SK-N-SH treated with all-trans-retinoic acid at 6 μM for 48 hours (cell line): ENCODE measurements around the gene LMF1.
"Not testable (repeated sequence)": the region's sequence is repeated elsewhere in the genome, so short reads cannot be mapped to it uniquely, and the experiment has no call there.

ENCODE experiments used
- ATAC-seq: fragments of 200-7000 bp; cut with Tn5 transposase; 3 replicates; pipeline ENCODE4 v1.9.1; 2020; ENCODE audit warnings: mild to moderate bottlenecking, moderate library complexity
- ARNTL ChIP-seq: fragments of 450-650 bp; formaldehyde crosslinking; IDR thresholded peaks from 2 replicates; pipeline ENCODE4 v1.5.0; 2020; ENCODE audit warnings: low read depth, mild to moderate bottlenecking, moderate library complexity, borderline replicate concordance
- BACH2 ChIP-seq: fragments of 250-450 bp; sonication (Bioruptor Pico); IDR thresholded peaks from 2 replicates; pipeline ENCODE4 v1.9.0; 2021; ENCODE audit warnings: mild to moderate bottlenecking, borderline replicate concordance
- CSDC2 ChIP-seq: fragments of 250-450 bp; sonication (Bioruptor Pico); IDR thresholded peaks from 2 replicates; pipeline ENCODE4 v1.5.0; 2020; ENCODE audit warnings: mild to moderate bottlenecking, moderate library complexity
- ESRRG ChIP-seq: fragments of 250-450 bp; sonication (Bioruptor Pico); IDR thresholded peaks from 2 replicates; pipeline ENCODE4 v1.6.1; 2021; ENCODE audit warnings: mild to moderate bottlenecking
- GLIS3 ChIP-seq: fragments of 250-450 bp; sonication (Bioruptor Pico); IDR thresholded peaks from 2 replicates; pipeline ENCODE4 v1.5.0; 2020; ENCODE audit warnings: mild to moderate bottlenecking, moderate library complexity
- ISL1 ChIP-seq: fragments of 250-450 bp; sonication (Bioruptor Pico); IDR thresholded peaks from 2 replicates; pipeline ENCODE4 v2.1.2; 2022; ENCODE audit warnings: mild to moderate bottlenecking, moderate library complexity
- PATZ1 ChIP-seq: fragments of 250-450 bp; sonication (Bioruptor Pico); IDR thresholded peaks from 2 replicates; pipeline ENCODE4 v1.8.0; 2020; ENCODE audit warnings: mild to moderate bottlenecking, moderate library complexity, borderline replicate concordance
- PPARA ChIP-seq: fragments of 250-450 bp; sonication (Bioruptor Pico); IDR thresholded peaks from 2 replicates; pipeline ENCODE4 v1.5.0; 2020; ENCODE audit warnings: mild to moderate bottlenecking, borderline replicate concordance
- RARB ChIP-seq: fragments of 250-450 bp; sonication (Bioruptor Pico); IDR thresholded peaks from 2 replicates; pipeline ENCODE4 v1.8.0; 2021; ENCODE audit warnings: mild to moderate bottlenecking, moderate library complexity
- SNAI2 ChIP-seq: fragments of 250-450 bp; sonication (Bioruptor Pico); IDR thresholded peaks from 2 replicates; pipeline ENCODE4 v1.5.0; 2020; ENCODE audit warnings: mild to moderate bottlenecking, moderate library complexity
- TCF4 ChIP-seq: fragments of 250-450 bp; sonication (Bioruptor Pico); IDR thresholded peaks from 2 replicates; pipeline ENCODE4 v1.8.0; 2021; ENCODE audit warnings: mild to moderate bottlenecking, moderate library complexity, borderline replicate concordance
- TSHZ2 ChIP-seq: fragments of 250-450 bp; sonication (Bioruptor Pico); IDR thresholded peaks from 2 replicates; pipeline ENCODE4 v1.5.0; 2020; ENCODE audit warnings: mild to moderate bottlenecking, moderate library complexity
- ZC3H10 ChIP-seq: fragments of 250-450 bp; sonication (Bioruptor Pico); IDR thresholded peaks from 2 replicates; pipeline ENCODE4 v1.5.1; 2021; ENCODE audit warnings: mild to moderate bottlenecking, moderate library complexity
- ZFP3 ChIP-seq: fragments of 250-450 bp; sonication (Bioruptor Pico); IDR thresholded peaks from 2 replicates; pipeline ENCODE4 v1.5.0; 2020; ENCODE audit warnings: mild to moderate bottlenecking, moderate library complexity
- ZNF565 ChIP-seq: fragments of 450-650 bp; formaldehyde crosslinking; conservative IDR thresholded peaks from 2 replicates; pipeline ENCODE4 v1.5.0; 2020; ENCODE audit warnings: low read depth, mild to moderate bottlenecking, moderate library complexity
- ZNF70 ChIP-seq: fragments of 450-650 bp; formaldehyde crosslinking; IDR thresholded peaks from 2 replicates; pipeline ENCODE4 v1.5.0; 2020; ENCODE audit warnings: mild to moderate bottlenecking, moderate library complexity
- ZNF8 ChIP-seq: fragments of 450-650 bp; formaldehyde crosslinking; IDR thresholded peaks from 2 replicates; pipeline ENCODE4 v1.5.0; 2020; ENCODE audit warnings: mild to moderate bottlenecking, moderate library complexity
- TF ChIP-seq, protein P1 (sequence below): fragments of 250-450 bp; sonication (Bioruptor Pico); IDR thresholded peaks from 2 replicates; pipeline ENCODE4 v1.8.0; 2021; ENCODE audit warnings: low read depth, mild to moderate bottlenecking, moderate library complexity, borderline replicate concordance
- TF ChIP-seq, protein P2 (sequence below): fragments of 250-450 bp; sonication (Bioruptor Pico); IDR thresholded peaks from 2 replicates; pipeline ENCODE4 v1.5.1; 2021; ENCODE audit warnings: mild to moderate bottlenecking, moderate library complexity
- TF ChIP-seq, protein P3 (sequence below): fragments of 250-450 bp; sonication (Bioruptor Pico); IDR thresholded peaks from 2 replicates; pipeline ENCODE4 v1.5.1; 2020; ENCODE audit warnings: low read depth, mild to moderate bottlenecking, moderate library complexity

Gene LMF1

DNA sequence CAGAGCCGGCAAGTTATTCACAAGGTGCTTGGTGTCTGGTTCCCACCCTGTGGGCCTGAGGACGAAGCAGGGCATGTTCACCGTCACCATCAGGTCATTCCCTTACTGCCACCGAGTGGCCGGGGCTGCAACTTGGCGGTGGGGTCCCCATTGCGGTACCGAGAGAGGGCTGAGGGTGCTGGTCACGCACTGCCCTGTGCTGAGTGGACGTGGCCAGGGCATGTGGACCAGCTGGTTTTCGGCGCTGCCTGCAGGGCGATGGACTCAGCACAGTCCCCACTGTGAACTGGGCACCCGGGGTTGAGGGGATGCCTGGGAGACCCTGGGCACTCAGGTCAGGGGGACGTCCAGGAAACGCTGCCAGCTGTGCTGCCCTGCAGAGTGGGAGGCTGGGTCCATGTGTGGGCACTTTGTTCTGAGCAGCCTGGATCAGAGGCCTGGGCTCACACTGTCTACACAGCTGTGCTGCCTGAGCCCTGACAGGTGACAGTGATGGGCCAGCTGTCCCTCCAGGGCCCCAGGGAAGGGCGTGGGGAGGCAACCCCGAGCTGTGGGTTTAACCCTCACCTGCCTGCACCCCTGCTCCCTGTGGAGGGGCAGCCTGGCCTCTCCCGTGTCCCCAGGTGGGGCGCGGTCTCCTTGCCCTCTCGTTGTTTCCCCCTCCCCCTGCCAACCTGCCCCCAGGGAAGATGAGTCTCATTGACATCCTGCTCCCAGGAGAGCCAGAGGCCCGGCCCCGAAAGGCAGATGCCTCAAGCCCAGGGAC lies 131.0 kb downstream of the LMF1 start:
- ATAC-seq: no peak; the same call in 2 of the 3 replicates
- no peak for TF ChIP-seq ZNF70 (CRISPR knock-in tag)
- TF ChIP-seq ZC3H10 (CRISPR knock-in tag): no peak
- no peak for TF ChIP-seq RARB (CRISPR knock-in tag)
- TF ChIP-seq ZFP3 (CRISPR knock-in tag): no peak
- TF ChIP-seq PPARA (CRISPR knock-in tag): no peak
- TF ChIP-seq ISL1 (CRISPR knock-in tag): no peak
- TF ChIP-seq ZNF565 (CRISPR knock-in tag): no peak
- no peak for TF ChIP-seq ARNTL (CRISPR knock-in tag)
- no peak for TF ChIP-seq CSDC2 (CRISPR knock-in tag)
- no peak for TF ChIP-seq ESRRG (CRISPR knock-in tag)
- no peak for TF ChIP-seq SNAI2 (CRISPR knock-in tag)
- no peak for TF ChIP-seq PATZ1
- no peak for TF ChIP-seq TSHZ2
- TF ChIP-seq BACH2 (CRISPR knock-in tag): no peak
- TF ChIP-seq, protein P1, sequence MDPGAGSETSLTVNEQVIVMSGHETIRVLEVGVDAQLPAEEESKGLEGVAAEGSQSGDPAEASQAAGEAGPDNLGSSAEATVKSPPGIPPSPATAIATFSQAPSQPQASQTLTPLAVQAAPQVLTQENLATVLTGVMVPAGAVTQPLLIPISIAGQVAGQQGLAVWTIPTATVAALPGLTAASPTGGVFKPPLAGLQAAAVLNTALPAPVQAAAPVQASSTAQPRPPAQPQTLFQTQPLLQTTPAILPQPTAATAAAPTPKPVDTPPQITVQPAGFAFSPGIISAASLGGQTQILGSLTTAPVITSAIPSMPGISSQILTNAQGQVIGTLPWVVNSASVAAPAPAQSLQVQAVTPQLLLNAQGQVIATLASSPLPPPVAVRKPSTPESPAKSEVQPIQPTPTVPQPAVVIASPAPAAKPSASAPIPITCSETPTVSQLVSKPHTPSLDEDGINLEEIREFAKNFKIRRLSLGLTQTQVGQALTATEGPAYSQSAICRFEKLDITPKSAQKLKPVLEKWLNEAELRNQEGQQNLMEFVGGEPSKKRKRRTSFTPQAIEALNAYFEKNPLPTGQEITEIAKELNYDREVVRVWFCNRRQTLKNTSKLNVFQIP (CRISPR knock-in tag): no peak
- TF ChIP-seq TCF4 (CRISPR knock-in tag): no peak
- TF ChIP-seq ZNF8 (CRISPR knock-in tag): no peak
- TF ChIP-seq, protein P2, sequence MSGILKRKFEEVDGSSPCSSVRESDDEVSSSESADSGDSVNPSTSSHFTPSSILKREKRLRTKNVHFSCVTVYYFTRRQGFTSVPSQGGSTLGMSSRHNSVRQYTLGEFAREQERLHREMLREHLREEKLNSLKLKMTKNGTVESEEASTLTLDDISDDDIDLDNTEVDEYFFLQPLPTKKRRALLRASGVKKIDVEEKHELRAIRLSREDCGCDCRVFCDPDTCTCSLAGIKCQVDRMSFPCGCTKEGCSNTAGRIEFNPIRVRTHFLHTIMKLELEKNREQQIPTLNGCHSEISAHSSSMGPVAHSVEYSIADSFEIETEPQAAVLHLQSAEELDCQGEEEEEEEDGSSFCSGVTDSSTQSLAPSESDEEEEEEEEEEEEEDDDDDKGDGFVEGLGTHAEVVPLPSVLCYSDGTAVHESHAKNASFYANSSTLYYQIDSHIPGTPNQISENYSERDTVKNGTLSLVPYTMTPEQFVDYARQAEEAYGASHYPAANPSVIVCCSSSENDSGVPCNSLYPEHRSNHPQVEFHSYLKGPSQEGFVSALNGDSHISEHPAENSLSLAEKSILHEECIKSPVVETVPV (CRISPR knock-in tag): no peak

GRCh38 chr16:838741-839140 lies 132.0 kb downstream of the LMF1 start:
- TF ChIP-seq, protein P2 (CRISPR knock-in tag): no peak
- TF ChIP-seq TSHZ2 (no peak), PPARA (CRISPR knock-in tag) (no peak), ZNF565 (CRISPR knock-in tag) (no peak), ZNF70 (CRISPR knock-in tag) (no peak), RARB (CRISPR knock-in tag) (no peak), ZNF8 (CRISPR knock-in tag) (no peak), CSDC2 (CRISPR knock-in tag) (no peak), ZFP3 (CRISPR knock-in tag) (no peak), GLIS3 (CRISPR knock-in tag) (no peak)
- TF ChIP-seq, protein P1 (CRISPR knock-in tag): no peak
- TF ChIP-seq, protein P3, sequence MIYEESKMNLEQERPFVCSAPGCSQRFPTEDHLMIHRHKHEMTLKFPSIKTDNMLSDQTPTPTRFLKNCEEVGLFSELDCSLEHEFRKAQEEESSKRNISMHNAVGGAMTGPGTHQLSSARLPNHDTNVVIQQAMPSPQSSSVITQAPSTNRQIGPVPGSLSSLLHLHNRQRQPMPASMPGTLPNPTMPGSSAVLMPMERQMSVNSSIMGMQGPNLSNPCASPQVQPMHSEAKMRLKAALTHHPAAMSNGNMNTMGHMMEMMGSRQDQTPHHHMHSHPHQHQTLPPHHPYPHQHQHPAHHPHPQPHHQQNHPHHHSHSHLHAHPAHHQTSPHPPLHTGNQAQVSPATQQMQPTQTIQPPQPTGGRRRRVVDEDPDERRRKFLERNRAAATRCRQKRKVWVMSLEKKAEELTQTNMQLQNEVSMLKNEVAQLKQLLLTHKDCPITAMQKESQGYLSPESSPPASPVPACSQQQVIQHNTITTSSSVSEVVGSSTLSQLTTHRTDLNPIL (CRISPR knock-in tag): no peak
- ATAC-seq: no peak

- not testable (repeated sequence) for ATAC-seq
Measured at GRCh38 chr16:836822-837221, 134.0 kb downstream of the LMF1 start.
